BLaER1 treated with 17β-estradiol and CSF1 and Interleukin-3, amounts not matched to agents 10 nM and 100 nM (cell line): ENCODE data around the gene NAA38.
"Not testable (repeated sequence)": the region's sequence is repeated elsewhere in the genome, so short reads cannot be mapped to it uniquely, and the experiment has no call there.

Experiments
- H3K27ac ChIP-seq, 11 experiments: shearing (Covaris generic); formaldehyde crosslinking; 2 replicates each; pipeline ENCODE4 v1.8.1; 2022
- H3K27me3 ChIP-seq, 11 experiments: shearing (Covaris generic); formaldehyde crosslinking; 2 replicates each; pipeline ENCODE4 v1.8.1; 2022
- H3K36me3 ChIP-seq, 11 experiments: shearing (Covaris generic); formaldehyde crosslinking; 2 replicates each; pipeline ENCODE4 v1.8.1; 2022
- H3K4me1 ChIP-seq, 10 experiments: shearing (Covaris generic); formaldehyde crosslinking; 2 replicates each; pipeline ENCODE4 v1.8.1; 2022
- H3K4me2 ChIP-seq, 11 experiments: shearing (Covaris generic); formaldehyde crosslinking; 2 replicates each; pipeline ENCODE4 v1.8.1; 2022
- H3K4me3 ChIP-seq, 10 experiments: shearing (Covaris generic); formaldehyde crosslinking; 2 replicates each; pipeline ENCODE4 v1.8.1; 2022
- H3K9ac ChIP-seq, 11 experiments: shearing (Covaris generic); formaldehyde crosslinking; 2 replicates each; pipeline ENCODE4 v1.8.1; 2022
- H3K9me3 ChIP-seq, 11 experiments: shearing (Covaris generic); formaldehyde crosslinking; replicated peaks in 1 of 11; 2 replicates each; pipeline ENCODE4 v1.8.1; 2022
- H4K20me1 ChIP-seq, 11 experiments: shearing (Covaris generic); formaldehyde crosslinking; 2 replicates each; pipeline ENCODE4 v1.8.1; 2022
- Cebpa-rat ChIP-seq, 11 experiments: shearing (Covaris generic); IDR thresholded peaks; 2 replicates each; pipeline ENCODE4 v1.8.1; 2022

The NAA38 gene

DNA sequence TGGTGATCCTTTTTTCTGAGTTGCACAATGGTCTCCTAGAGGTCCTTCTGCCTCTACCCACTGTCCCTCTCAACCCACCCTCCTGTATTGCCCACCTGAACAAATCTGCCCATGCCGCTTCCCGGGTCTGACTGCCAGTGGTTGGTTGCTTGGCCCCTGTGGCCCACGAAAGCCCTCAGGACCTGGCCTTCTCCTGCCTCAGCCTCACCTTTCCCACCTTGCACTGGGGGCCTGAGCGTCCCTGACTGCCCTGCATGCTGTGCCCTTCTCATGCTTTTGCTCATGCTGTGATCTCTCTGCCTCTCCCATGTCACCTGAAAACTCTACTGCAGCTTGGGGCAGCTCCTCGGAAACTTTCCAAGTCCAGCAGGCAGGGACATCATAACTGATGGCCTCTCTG, 37.1 kb downstream of the NAA38 start:
- H3K4me2 ChIP-seq: no peak overlapping the region
- H3K27ac ChIP-seq: no peak overlapping the region
- H3K36me3 ChIP-seq: no peaks in the 10 kb centered on the region
- H3K27me3 ChIP-seq: no peaks in the 10 kb centered on the region
- peaks cover 4 to 11% (median 9%) of the 10 kb centered on the region in 10 experiments; a peak in 17 of 20 replicates for H3K4me1 ChIP-seq
- no peaks in the 10 kb centered on the region for H4K20me1 ChIP-seq
- TF ChIP-seq Cebpa-rat (IDR thresholded peaks at IDR 0.05): no peak
- H3K9ac ChIP-seq: no peak overlapping the region
- H3K4me3 ChIP-seq: no peak overlapping the region
- H3K9me3 ChIP-seq: no peaks in the 10 kb centered on the region

DNA sequence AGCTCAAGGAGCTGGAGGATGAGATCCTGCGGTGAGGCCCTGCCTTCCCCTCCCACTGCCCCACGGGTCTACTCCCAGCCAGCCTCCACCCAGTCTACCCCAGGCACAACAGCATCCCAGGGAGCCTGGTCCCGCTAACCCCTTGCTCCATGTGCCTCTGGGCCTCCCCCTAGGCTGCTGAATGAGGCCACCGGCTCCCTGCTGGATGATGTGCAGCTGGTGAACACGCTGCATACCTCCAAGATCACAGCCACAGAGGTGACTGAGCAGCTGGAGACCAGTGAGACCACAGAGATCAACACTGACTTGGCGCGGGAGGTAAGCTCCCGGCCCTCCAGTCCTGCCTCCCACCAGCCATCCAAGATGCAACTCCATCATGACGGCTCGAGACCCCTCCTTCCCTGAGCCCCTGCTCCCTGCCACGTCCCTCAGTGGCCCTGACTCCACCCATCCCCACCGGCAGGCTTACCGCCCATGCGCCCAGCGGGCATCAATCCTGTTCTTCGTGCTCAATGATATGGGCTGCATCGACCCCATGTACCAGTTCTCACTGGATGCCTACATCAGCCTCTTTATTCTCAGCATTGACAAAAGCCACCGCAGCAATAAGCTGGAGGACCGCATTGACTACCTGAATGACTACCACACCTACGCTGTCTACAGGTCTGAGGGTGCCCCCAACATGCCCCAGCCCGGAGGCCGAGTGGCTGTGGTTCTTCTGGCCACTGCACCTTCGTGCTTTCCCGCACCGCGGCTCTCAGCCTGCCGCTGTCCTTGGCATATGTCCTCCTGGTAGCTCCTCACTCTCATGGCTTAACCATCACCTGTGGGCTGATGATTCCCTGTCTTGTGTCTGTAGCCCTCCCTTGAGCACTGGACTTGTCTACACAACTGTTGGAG, 38.4 kb downstream of the NAA38 start:
- Histone ChIP-seq H3K4me1 (no peaks in the 10 kb centered on the region), H3K9me3 (no peaks in the 10 kb centered on the region), H3K4me2 (no peak overlapping the region), H3K36me3 (no peaks in the 10 kb centered on the region), H3K27ac (no peak overlapping the region), H4K20me1 (no peaks in the 10 kb centered on the region), H3K27me3 (no peaks in the 10 kb centered on the region), H3K9ac (no peak overlapping the region), H3K4me3 (no peak overlapping the region)
- TF ChIP-seq Cebpa-rat (IDR thresholded peaks at IDR 0.05): no peak

DNA sequence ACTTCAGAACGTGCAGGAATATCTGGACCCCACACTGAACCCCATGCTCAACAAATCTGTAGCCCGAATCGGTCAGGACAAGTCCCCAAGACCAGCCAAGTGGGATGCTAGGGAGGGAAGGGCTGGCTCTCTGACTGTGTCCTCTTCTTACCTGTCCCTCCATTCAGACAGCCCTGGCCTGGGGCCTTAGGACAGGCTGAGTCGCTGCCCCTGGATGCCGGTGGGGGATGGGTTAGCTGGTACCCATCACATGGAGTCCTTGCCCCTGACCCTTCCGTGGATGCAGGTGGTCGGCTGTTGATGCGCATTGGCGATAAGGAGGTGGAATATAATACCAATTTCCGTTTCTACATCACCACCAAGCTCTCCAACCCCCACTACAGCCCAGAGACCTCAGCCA, 39.3 kb downstream of the NAA38 start:
- Histone ChIP-seq H4K20me1 (no peaks in the 10 kb centered on the region), H3K4me3 (no peak overlapping the region), H3K9ac (no peak overlapping the region), H3K27me3 (no peaks in the 10 kb centered on the region), H3K36me3 (no peaks in the 10 kb centered on the region), H3K4me2 (no peak overlapping the region), H3K9me3 (no peaks in the 10 kb centered on the region), H3K4me1 (no peaks in the 10 kb centered on the region), H3K27ac (no peak overlapping the region)
- no peak for TF ChIP-seq Cebpa-rat (IDR thresholded peaks at IDR 0.05)

DNA sequence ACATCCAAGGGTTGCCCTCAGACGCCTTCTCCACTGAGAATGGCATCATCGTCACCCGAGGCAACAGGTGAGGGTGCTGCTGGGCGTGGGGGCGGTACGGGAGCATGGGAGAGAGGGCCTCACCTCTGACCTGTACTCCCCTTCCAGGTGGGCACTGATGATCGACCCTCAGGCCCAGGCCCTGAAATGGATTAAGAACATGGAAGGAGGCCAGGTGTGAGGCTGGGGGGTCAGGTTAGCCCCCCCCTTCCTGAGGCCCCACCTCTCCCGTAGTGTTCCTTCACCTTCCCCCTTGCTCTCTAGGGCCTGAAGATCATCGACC, 39.8 kb downstream of the NAA38 start:
- no peaks in the 10 kb centered on the region for H3K9me3 ChIP-seq
- TF ChIP-seq Cebpa-rat (IDR thresholded peaks at IDR 0.05): no peak
- H3K4me1 ChIP-seq: no peaks in the 10 kb centered on the region

DNA sequence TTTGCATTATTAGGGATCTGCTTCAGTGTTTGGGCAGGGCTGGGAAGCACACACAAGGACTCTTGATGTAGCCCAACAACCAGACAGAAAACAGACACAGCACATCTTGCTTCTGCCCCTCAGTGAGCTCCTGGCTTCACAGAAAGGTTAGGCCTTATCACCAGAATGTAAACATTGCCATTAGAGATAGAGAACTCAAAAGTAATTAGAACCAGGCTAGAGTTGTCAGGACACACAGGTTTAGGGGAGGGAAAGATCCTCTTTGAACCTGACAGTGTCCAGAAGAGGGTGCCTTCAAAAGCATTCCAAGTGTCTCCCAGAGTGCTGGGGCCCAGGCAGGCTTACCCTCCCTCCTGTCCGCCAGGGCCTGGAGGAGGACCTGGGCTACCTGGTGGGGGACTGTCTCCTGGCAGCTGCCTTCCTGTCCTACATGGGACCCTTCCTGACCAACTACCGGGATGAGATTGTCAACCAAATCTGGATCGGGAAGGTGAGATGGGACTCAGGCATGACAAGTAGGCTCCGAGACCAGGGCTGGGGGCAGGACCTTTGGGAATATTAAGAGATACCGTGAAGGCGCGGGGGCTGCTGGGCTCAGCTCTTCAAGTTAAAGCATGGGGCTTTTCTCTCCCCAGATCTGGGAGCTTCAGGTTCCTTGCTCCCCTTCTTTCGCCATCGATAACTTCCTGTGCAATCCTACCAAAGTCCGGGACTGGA, 40.3 kb downstream of the NAA38 start:
- Histone ChIP-seq H4K20me1 (no peaks in the 10 kb centered on the region), H3K36me3 (no peaks in the 10 kb centered on the region), H3K4me1 (no peaks in the 10 kb centered on the region), H3K27me3 (no peaks in the 10 kb centered on the region), H3K4me3 (no peak overlapping the region), H3K4me2 (no peak overlapping the region), H3K9ac (no peak overlapping the region), H3K27ac (no peak overlapping the region), H3K9me3 (no peaks in the 10 kb centered on the region)
- no peak for TF ChIP-seq Cebpa-rat (IDR thresholded peaks at IDR 0.05)

More for the DNA sequence above, 39.8 kb downstream of the NAA38 start:
- Histone ChIP-seq H3K27me3 (no peaks in the 10 kb centered on the region), H3K27ac (no peak overlapping the region), H4K20me1 (no peaks in the 10 kb centered on the region), H3K9ac (no peak overlapping the region), H3K4me2 (no peak overlapping the region), H3K36me3 (no peaks in the 10 kb centered on the region), H3K4me3 (no peak overlapping the region)

DNA sequence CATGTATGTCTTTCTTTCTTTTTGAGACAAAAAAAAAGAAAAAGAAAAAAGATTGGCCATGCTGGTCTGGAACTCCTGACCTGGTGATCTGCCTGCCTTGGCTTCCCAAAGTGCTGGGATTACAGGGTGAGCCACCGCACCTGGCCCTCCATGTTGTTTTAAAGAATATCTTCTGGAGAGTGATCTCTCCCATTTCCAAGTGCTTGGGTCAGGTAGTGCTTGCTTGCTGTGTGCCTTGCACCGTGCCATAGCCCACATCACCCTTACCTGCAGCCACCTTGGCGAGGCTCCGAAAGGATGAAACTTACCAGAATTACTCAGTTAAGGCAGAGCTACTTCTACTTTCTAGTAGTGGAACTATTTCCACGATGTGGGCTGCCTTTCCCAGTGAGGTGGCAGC, 42.4 kb downstream of the NAA38 start:
- Histone ChIP-seq H3K4me3 (no peak overlapping the region), H3K27ac (no peak overlapping the region), H3K4me1 (peaks cover 0 to 18% (median 8%) of the 10 kb centered on the region in 10 experiments; a peak in 17 of 20 replicates), H3K4me2 (no peak overlapping the region), H3K9me3 (no peaks in the 10 kb centered on the region), H3K9ac (no peak overlapping the region), H4K20me1 (no peaks in the 10 kb centered on the region), H3K27me3 (no peaks in the 10 kb centered on the region), H3K36me3 (no peaks in the 10 kb centered on the region)
- no peak for TF ChIP-seq Cebpa-rat (IDR thresholded peaks at IDR 0.05)

DNA sequence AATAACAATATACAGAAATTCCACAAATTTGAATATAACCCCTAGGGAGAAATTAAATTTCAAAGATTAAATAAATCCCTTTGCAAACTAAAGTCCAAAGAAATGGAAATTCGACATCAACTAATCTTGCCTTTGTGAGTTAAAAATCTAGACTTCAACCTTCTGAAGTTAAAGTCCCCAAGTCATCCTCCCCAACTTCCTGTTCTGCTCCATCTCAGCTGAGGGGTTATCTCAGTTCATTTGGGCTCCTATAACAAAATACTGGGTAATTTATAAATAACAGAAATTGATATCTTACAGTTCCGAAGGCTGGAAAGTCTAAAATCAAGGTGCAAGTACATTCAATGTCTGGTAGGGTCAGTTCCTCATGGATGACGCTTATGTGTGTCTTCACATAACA, 46.1 kb downstream of the NAA38 start:
- Histone ChIP-seq H3K4me1 (peaks cover 11 to 43% (median 27%) of the 10 kb centered on the region in 10 experiments), H4K20me1 (no peaks in the 10 kb centered on the region), H3K9ac (no peak overlapping the region), H3K36me3 (no peaks in the 10 kb centered on the region), H3K9me3 (no peaks in the 10 kb centered on the region), H3K4me3 (no peak overlapping the region), H3K4me2 (peak overlapping the region in 5 of 11 experiments; percentile 16 to 80 (median 44); a peak in 10 of 22 replicates), H3K27me3 (no peaks in the 10 kb centered on the region), H3K27ac (no peak overlapping the region)
- no peak for TF ChIP-seq Cebpa-rat (IDR thresholded peaks at IDR 0.05)

DNA sequence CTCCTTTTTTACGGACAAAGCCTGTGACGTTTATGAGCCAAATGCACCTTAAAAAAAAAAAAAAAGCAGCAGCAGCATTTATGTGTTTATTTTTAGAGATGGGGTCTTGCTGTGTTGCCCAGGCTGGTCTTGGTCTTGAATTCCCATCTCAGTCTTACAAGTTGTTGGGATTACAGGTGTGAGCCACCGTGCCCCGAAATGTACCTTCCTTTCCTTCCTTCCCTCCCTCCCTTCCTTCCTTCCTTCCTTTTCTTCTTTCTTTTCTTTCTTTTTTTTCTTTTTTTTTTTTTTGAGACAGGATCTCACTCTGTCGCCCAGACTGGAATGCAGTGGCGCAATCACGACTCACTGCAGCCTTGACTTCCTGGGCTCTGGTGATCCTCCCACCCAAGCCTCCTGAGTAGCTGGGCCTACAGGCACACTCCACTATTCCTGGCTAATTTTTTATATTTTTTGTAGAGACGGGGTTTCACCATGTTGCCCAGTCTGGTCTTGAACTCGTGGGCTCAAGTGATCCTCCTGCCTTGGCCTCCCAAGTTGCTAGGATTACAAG, 47.5 kb downstream of the NAA38 start:
- H3K4me2 ChIP-seq: peak overlapping the region in 9 of 11 experiments; percentile 27 to 80 (median 49); a peak in 16 of 22 replicates
- H3K9me3 ChIP-seq, H4K20me1 ChIP-seq, H3K27me3 ChIP-seq, H3K4me3 ChIP-seq, H3K27ac ChIP-seq, H3K36me3 ChIP-seq, H3K9ac ChIP-seq: not testable (repeated sequence)
- H3K4me1 ChIP-seq: peaks cover 11 to 44% (median 27%) of the 10 kb centered on the region in 10 experiments

DNA sequence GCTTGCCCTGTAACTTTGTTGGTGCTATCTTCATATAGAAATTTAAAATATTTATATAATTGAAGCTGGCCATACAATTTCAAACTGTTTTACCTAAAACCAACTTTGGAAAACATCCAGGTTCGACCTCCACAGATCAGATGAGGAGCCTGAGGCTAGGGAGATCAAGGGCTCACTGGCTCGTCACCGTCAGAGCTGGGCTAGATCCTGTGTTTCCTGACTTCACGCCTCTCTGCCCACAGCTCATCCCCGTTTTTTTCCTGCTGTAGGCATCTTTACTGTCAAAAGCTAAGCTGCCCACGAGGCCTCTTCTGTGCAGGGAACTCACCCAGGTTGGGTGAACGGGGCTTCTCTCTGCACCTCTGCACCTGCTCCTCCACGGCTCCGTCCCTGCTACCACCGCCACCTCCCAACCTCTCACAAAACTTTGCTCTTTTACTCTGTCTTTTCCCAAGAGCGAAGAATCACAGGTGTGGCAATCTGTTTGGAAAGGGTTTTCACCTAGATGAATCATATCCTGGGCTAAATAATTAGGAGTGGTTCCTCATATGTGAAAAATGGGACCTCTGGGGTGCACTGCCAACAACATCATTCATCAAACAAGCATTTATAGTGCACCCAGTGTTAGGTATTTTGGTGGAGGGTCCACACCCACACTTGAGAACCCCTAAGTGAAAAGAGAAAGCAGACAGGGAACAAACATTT, 48.1 kb downstream of the NAA38 start:
- H4K20me1 ChIP-seq: no peaks in the 10 kb centered on the region
- TF ChIP-seq Cebpa-rat (IDR thresholded peaks at IDR 0.05): no peak
- H3K27ac ChIP-seq: no peak overlapping the region
- no peaks in the 10 kb centered on the region for H3K36me3 ChIP-seq
- peaks cover 11 to 44% (median 27%) of the 10 kb centered on the region in 10 experiments for H3K4me1 ChIP-seq
- H3K9ac ChIP-seq: no peak overlapping the region
- no peaks in the 10 kb centered on the region for H3K9me3 ChIP-seq
- no peaks in the 10 kb centered on the region for H3K27me3 ChIP-seq
- no peak overlapping the region for H3K4me3 ChIP-seq
- peak overlapping the region; percentile 14 to 80 (median 48) for H3K4me2 ChIP-seq
